Muscle layer of colon (tissue), 2 donors: ENCODE data around the gene CALU.

Experiments used
- H3K27ac ChIP-seq: one replicate; pipeline ENCODE4 v1.7.0; 2013; ENCODE audit warnings: low read depth, mild to moderate bottlenecking, low read length, moderate library complexity
- H3K27me3 ChIP-seq, 2 donors: one replicate each; pipeline ENCODE4 v1.7.0; 2013; ENCODE audit warnings: low read length in 2 of 2, mild to moderate bottlenecking in 2 of 2; ENCODE audit not compliant: insufficient read depth in 2 of 2, control insufficient read depth in 1 of 2
- H3K36me3 ChIP-seq: one replicate; pipeline ENCODE4 v1.7.0; 2013; ENCODE audit warnings: mild to moderate bottlenecking, low read length; ENCODE audit not compliant: insufficient read depth
- H3K4me1 ChIP-seq: one replicate; pipeline ENCODE4 v1.7.0; 2013; ENCODE audit warnings: mild to moderate bottlenecking, low read length; ENCODE audit not compliant: insufficient read depth
- H3K4me3 ChIP-seq, 2 donors: one replicate each; pipeline ENCODE4 v1.7.0; 2013; ENCODE audit warnings: low read length in 2 of 2, low read depth in 1 of 2, mild to moderate bottlenecking in 1 of 2, moderate library complexity in 1 of 2
- H3K9ac ChIP-seq: one replicate; pipeline ENCODE4 v1.7.0; 2013; ENCODE audit warnings: low read length
- H3K9me3 ChIP-seq: one replicate; pipeline ENCODE4 v1.7.0; 2013; ENCODE audit warnings: mild to moderate bottlenecking, low read length
- donor health status: abdominal sarcoma.
- donor health status: Adenocarcinoma of cecum.

CALU gene

GRCh38 chr7:128705891-128706333 is 33.2 kb upstream of the CALU start:
- H3K9ac ChIP-seq, result no peak overlapping the region
- H3K4me3 ChIP-seq, result no peak overlapping the region
- H3K36me3 ChIP-seq, result no peaks in the 10 kb centered on the region
- no peaks in the 10 kb centered on the region for H3K27me3 ChIP-seq
- no peak overlapping the region for H3K27ac ChIP-seq
- H3K4me1 ChIP-seq, result no peaks in the 10 kb centered on the region
- no peaks in the 10 kb centered on the region for H3K9me3 ChIP-seq

GRCh38 chr7:128707752-128708151 is 31.4 kb upstream of the CALU start:
- no peak overlapping the region for H3K9ac ChIP-seq
- H3K9me3 ChIP-seq, result no peaks in the 10 kb centered on the region
- no peak overlapping the region for H3K27ac ChIP-seq
- H3K4me1 ChIP-seq, result no peaks in the 10 kb centered on the region
- H3K27me3 ChIP-seq, result no peaks in the 10 kb centered on the region
- no peak overlapping the region for H3K4me3 ChIP-seq
- H3K36me3 ChIP-seq, result no peaks in the 10 kb centered on the region

- Histone ChIP-seq H3K36me3 (no peaks in the 10 kb centered on the region), H3K4me3 (no peak overlapping the region), H3K27ac (no peak overlapping the region), H3K27me3 (no peaks in the 10 kb centered on the region), H3K4me1 (no peaks in the 10 kb centered on the region), H3K9me3 (no peaks in the 10 kb centered on the region), H3K9ac (no peak overlapping the region)
Measured at GRCh38 chr7:128708235-128708634, 30.9 kb upstream of the CALU start.

GRCh38 chr7:128708824-128709223 is 30.3 kb upstream of the CALU start:
- H3K4me3 ChIP-seq, result no peak overlapping the region
- no peak overlapping the region for H3K27ac ChIP-seq
- no peaks in the 10 kb centered on the region for H3K4me1 ChIP-seq
- H3K27me3 ChIP-seq, result no peaks in the 10 kb centered on the region
- H3K9ac ChIP-seq, result no peak overlapping the region
- no peaks in the 10 kb centered on the region for H3K9me3 ChIP-seq
- no peaks in the 10 kb centered on the region for H3K36me3 ChIP-seq

GRCh38 chr7:128710481-128710880 is 28.7 kb upstream of the CALU start:
- Histone ChIP-seq H3K9ac (no peak overlapping the region), H3K27ac (no peak overlapping the region), H3K36me3 (no peaks in the 10 kb centered on the region), H3K4me3 (no peak overlapping the region), H3K9me3 (no peaks in the 10 kb centered on the region), H3K4me1 (no peaks in the 10 kb centered on the region), H3K27me3 (no peaks in the 10 kb centered on the region)

GRCh38 chr7:128713794-128714193 is 25.4 kb upstream of the CALU start:
- Histone ChIP-seq H3K27ac (no peak overlapping the region), H3K27me3 (no peaks in the 10 kb centered on the region), H3K4me1 (no peaks in the 10 kb centered on the region), H3K36me3 (no peaks in the 10 kb centered on the region), H3K4me3 (no peak overlapping the region), H3K9me3 (no peaks in the 10 kb centered on the region), H3K9ac (no peak overlapping the region)

- Histone ChIP-seq H3K9ac (no peak overlapping the region), H3K27ac (no peak overlapping the region), H3K36me3 (no peaks in the 10 kb centered on the region), H3K4me1 (no peaks in the 10 kb centered on the region), H3K4me3 (no peak overlapping the region), H3K27me3 (no peaks in the 10 kb centered on the region), H3K9me3 (no peaks in the 10 kb centered on the region)
Measured at GRCh38 chr7:128714701-128715495, 24.3 kb upstream of the CALU start.

- H3K9me3 ChIP-seq, result no peaks in the 10 kb centered on the region
- no peaks in the 10 kb centered on the region for H3K36me3 ChIP-seq
- H3K4me3 ChIP-seq, result no peak overlapping the region
- no peaks in the 10 kb centered on the region for H3K4me1 ChIP-seq
- H3K9ac ChIP-seq, result no peak overlapping the region
- no peaks in the 10 kb centered on the region for H3K27me3 ChIP-seq
- H3K27ac ChIP-seq, result no peak overlapping the region
Measured at GRCh38 chr7:128718967-128719642, 20.1 kb upstream of the CALU start.

- H3K36me3 ChIP-seq, result no peaks in the 10 kb centered on the region
- H3K9me3 ChIP-seq, result no peaks in the 10 kb centered on the region
- H3K27me3 ChIP-seq, result no peaks in the 10 kb centered on the region
- H3K9ac ChIP-seq, result no peak overlapping the region
- H3K4me1 ChIP-seq, result no peaks in the 10 kb centered on the region
- H3K27ac ChIP-seq, result no peak overlapping the region
- H3K4me3 ChIP-seq, result no peak overlapping the region
Measured at GRCh38 chr7:128721376-128721775, 17.8 kb upstream of the CALU start.

GRCh38 chr7:128724743-128725142 is 14.4 kb upstream of the CALU start:
- Histone ChIP-seq H3K27ac (no peak overlapping the region), H3K27me3 (no peaks in the 10 kb centered on the region), H3K36me3 (no peaks in the 10 kb centered on the region), H3K9ac (no peak overlapping the region), H3K4me1 (no peaks in the 10 kb centered on the region), H3K4me3 (no peak overlapping the region), H3K9me3 (no peaks in the 10 kb centered on the region)

GRCh38 chr7:128725531-128725930 is 13.6 kb upstream of the CALU start:
- Histone ChIP-seq H3K27me3 (no peaks in the 10 kb centered on the region), H3K9ac (no peak overlapping the region), H3K36me3 (no peaks in the 10 kb centered on the region), H3K4me1 (no peaks in the 10 kb centered on the region), H3K4me3 (no peak overlapping the region), H3K27ac (no peak overlapping the region), H3K9me3 (no peaks in the 10 kb centered on the region)
